ENCODE data around the gene SCN1B.

SCN1B gene

DNA sequence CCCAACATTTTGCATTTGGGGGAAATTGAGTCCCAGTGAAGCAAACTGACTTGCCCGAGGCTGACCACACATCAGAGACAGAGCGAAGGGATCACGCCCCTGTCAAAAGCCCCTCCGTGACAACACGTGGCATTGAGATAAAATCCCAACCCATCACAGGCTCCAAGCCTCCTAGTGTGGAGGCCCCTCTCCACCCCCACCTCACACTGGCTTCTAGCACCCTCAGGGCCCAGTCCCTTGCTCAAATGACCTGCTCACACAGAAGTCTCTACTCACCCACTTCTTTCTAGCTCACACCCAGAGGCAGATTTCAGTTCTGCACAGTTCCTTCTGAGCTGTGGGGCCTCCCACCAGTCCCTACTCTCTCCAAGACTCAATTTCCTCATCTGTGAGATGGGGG lies 21.5 kb downstream of the SCN1B start:
- DNase-seq (ENCODE audit: low read depth): no peak
- H3K4me3 ChIP-seq (replicated peaks; ENCODE audit: low read depth, low read length): no peak overlapping the region
- TF ChIP-seq, protein P1, sequence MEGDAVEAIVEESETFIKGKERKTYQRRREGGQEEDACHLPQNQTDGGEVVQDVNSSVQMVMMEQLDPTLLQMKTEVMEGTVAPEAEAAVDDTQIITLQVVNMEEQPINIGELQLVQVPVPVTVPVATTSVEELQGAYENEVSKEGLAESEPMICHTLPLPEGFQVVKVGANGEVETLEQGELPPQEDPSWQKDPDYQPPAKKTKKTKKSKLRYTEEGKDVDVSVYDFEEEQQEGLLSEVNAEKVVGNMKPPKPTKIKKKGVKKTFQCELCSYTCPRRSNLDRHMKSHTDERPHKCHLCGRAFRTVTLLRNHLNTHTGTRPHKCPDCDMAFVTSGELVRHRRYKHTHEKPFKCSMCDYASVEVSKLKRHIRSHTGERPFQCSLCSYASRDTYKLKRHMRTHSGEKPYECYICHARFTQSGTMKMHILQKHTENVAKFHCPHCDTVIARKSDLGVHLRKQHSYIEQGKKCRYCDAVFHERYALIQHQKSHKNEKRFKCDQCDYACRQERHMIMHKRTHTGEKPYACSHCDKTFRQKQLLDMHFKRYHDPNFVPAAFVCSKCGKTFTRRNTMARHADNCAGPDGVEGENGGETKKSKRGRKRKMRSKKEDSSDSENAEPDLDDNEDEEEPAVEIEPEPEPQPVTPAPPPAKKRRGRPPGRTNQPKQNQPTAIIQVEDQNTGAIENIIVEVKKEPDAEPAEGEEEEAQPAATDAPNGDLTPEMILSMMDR (IDR thresholded peaks at IDR 0.05; ENCODE audit: low read length, missing control alignments): no peak

DNA sequence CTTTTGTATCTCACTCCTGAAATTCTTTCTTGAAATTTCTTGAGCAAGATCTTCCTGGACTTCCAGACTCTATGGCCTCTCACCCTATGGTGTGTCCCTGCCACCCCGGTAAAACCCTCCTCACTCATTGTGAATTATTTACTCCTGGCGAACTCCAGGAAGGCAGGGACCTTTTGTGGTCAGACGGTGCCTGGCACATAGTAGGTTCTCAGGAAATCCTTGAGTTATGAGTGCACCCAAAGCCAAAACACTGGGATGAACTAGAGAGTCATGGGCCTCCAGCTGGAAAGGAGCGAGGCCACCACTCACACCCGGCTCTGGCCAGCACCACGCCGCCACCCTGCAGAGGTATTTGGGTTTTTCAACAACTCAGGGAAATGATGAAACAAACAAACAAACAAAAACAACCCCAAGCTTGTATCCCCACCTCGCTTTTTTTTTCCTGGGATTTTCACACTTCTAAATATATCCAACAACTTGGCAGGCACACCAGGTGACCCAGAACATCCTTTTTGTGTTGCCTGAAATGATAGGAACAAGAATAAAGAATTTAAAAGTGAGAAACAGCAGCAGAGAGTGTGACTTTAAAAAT lies 22.4 kb downstream of the SCN1B start:
- DNase-seq (ENCODE audit: low read depth): no peak
- TF ChIP-seq, protein P1 (IDR thresholded peaks at IDR 0.05; ENCODE audit: low read length, missing control alignments): no peak
- H3K4me3 ChIP-seq (replicated peaks; ENCODE audit: low read depth, low read length): no peak overlapping the region

DNA sequence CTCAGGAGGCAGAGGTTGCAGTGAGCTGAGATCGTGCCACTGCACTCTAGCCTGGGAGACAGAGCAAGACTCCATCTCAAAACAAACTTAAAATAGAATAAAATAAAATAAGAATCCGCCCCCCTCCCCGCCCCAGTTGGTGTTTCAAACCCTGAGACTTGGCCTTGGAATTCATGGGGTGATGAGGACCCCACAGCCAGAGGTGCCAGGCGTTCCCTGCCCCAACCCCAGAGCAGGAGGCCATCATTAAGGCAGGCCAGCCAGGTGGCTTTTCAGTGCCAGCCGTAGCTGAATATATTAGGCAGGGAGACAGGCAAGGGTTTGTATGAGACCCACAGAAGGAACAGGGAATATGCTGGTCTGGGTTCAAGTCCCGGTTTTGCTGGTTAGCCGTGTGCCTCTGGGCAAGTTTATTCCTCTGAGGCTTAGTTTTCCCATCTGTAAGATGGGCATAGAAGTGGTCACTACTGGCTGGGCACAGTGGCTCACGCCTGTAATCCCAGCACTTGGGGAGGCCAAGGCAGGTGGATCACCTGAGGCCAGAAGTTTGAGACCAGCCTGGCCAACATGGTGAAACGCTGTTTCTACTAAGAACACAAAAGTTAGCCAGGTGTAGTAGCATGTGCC lies 23.5 kb downstream of the SCN1B start:
- no peak overlapping the region for H3K4me3 ChIP-seq (replicated peaks; ENCODE audit: low read depth, low read length)
- TF ChIP-seq, protein P1 (IDR thresholded peaks at IDR 0.05; ENCODE audit: low read length, missing control alignments): no peak
- DNase-seq (ENCODE audit: low read depth): no peak

DNA sequence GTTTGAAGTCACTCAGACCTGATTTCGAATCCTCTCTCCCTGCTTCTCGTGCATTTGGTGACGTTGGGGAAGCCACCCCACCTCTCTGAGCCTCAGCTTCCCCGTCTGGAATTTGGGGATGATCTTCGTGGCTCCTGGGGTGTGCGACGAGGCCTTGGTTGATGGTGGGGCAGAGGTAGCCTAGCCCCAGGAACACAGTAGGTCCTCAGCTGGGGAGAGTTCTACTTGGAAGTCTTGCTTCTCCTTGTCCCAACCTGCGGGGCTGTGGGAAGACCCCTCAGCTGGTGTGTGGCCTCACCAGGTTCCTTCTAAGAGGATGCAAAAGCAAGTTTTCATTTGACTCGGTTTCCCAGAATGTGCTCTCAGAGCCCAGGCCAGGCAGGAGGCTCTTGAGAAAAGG lies 24.4 kb downstream of the SCN1B start:
- TF ChIP-seq, protein P1 (IDR thresholded peaks at IDR 0.05; ENCODE audit: low read length, missing control alignments): no peak

DNA sequence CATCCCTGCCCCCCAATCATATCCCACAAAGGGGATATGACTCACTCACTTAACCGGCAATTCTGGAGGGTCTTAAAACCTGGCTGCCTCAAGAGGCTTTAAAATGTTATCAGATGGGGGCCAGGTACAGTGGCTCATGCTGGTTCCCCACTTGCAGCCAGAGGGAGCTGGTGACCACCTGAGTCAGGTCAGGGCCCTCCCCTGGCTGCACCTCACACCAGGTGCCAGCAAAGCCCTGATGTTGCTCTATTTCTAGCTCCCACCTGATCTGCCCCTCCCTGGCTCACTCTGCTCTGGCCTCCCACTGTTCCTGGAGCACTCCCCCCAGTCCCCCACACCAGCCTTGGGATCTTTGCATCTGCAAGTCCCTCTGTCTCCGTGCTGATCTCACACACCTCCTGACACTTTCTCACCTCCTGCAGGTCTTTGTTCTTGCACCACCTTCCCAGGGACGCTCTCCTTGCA lies 25.5 kb downstream of the SCN1B start:
- DNase-seq (ENCODE audit: low read depth): no peak
- H3K4me3 ChIP-seq (replicated peaks; ENCODE audit: low read depth, low read length): no peak overlapping the region

More for the DNA sequence above, 24.4 kb downstream of the SCN1B start:
- no peak overlapping the region for H3K4me3 ChIP-seq (replicated peaks; ENCODE audit: low read depth, low read length)
- DNase-seq (ENCODE audit: low read depth): no peak

DNA sequence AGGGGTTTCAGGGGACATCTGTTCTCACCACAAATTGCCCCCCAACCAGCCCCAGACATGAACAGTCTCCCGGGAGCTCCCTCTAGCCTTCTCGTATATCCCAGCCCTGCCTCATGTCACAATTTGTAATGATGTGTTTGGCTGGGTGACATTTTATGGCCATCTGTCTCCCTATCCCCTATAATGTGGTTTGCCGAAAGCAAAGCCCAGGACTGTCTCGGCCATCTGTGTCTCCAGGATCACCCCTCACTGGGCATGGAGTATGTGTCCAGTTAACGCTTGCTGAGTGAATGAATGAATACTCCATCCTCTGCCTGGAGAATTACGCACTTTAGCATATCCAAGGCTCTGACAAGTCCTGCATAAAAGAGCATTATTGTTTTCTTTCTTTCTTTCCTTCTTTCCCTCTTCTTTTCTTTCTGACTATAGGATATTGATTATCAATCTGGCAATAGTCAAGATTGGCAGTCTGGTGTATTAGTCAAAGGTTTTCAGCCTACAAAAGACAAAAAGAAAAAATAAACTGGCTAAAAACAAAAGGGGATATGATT lies 26.3 kb downstream of the SCN1B start:
- TF ChIP-seq, protein P1 (IDR thresholded peaks at IDR 0.05; ENCODE audit: low read length, missing control alignments): no peak
- DNase-seq (ENCODE audit: low read depth): no peak
- no peak overlapping the region for H3K4me3 ChIP-seq (replicated peaks; ENCODE audit: low read depth, low read length)

More for the DNA sequence above, 25.5 kb downstream of the SCN1B start:
- TF ChIP-seq, protein P1 (IDR thresholded peaks at IDR 0.05; ENCODE audit: low read length, missing control alignments): peak; percentile 10
